OCI-LY7 (cell line): ENCODE data around the gene PGAM5.

Source experiments
- EZH2phosphoT487 ChIP-seq: fragments of 200-600 bp; sonication (generic); IDR thresholded peaks from 2 replicates; pipeline ENCODE4 v1.6.1; 2018; ENCODE audit warnings: low read depth, borderline replicate concordance, mild to moderate bottlenecking, mixed run types, antibody characterized with exemption, low read length, moderate library complexity, mixed read lengths
- TF ChIP-seq, protein P1 (sequence below): fragments of 200-600 bp; sonication (generic); conservative IDR thresholded peaks from 2 replicates; pipeline ENCODE4 v1.5.1; 2014; ENCODE audit warnings: mild to moderate bottlenecking, antibody characterized with exemption, low read length, moderate library complexity, mixed read lengths

DNA sequence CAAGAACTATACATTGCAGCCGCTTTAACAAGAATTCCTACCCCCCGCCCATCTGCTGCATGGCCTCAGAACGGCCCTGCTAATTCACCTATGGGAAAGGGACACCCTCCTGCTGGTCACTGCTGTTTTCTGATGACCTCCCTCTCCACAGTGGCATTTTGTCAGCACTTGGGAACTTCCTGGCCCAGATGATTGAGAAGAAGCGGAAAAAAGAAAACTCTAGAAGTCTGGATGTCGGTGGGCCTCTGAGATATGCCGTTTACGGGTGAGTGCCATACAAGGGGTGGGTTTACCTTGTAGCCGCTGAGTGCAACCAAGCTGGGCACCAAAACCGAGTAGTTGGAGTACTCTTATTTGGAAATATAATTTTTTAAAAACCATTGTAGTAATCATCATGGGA, 20.5 kb upstream of the PGAM5 start:
- TF ChIP-seq, protein P1, sequence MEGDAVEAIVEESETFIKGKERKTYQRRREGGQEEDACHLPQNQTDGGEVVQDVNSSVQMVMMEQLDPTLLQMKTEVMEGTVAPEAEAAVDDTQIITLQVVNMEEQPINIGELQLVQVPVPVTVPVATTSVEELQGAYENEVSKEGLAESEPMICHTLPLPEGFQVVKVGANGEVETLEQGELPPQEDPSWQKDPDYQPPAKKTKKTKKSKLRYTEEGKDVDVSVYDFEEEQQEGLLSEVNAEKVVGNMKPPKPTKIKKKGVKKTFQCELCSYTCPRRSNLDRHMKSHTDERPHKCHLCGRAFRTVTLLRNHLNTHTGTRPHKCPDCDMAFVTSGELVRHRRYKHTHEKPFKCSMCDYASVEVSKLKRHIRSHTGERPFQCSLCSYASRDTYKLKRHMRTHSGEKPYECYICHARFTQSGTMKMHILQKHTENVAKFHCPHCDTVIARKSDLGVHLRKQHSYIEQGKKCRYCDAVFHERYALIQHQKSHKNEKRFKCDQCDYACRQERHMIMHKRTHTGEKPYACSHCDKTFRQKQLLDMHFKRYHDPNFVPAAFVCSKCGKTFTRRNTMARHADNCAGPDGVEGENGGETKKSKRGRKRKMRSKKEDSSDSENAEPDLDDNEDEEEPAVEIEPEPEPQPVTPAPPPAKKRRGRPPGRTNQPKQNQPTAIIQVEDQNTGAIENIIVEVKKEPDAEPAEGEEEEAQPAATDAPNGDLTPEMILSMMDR, result no peak
- no peak for TF ChIP-seq EZH2phosphoT487
